Stimulated activated CD8-positive, alpha-beta memory T cell treated with anti-CD3 and anti-CD28 coated beads, Interleukin-12 subunit alpha, Interleukin-12 subunit beta, amount 100 ng/mL, for 4 hours (primary cell): ENCODE measurements around the gene OTOG.

Experiments
- DNase-seq: peaks from one replicate; pipeline ENCODE4 v3.0.0-alpha.2; 2020; ENCODE audit warnings: low read depth

OTOG gene, protein sequence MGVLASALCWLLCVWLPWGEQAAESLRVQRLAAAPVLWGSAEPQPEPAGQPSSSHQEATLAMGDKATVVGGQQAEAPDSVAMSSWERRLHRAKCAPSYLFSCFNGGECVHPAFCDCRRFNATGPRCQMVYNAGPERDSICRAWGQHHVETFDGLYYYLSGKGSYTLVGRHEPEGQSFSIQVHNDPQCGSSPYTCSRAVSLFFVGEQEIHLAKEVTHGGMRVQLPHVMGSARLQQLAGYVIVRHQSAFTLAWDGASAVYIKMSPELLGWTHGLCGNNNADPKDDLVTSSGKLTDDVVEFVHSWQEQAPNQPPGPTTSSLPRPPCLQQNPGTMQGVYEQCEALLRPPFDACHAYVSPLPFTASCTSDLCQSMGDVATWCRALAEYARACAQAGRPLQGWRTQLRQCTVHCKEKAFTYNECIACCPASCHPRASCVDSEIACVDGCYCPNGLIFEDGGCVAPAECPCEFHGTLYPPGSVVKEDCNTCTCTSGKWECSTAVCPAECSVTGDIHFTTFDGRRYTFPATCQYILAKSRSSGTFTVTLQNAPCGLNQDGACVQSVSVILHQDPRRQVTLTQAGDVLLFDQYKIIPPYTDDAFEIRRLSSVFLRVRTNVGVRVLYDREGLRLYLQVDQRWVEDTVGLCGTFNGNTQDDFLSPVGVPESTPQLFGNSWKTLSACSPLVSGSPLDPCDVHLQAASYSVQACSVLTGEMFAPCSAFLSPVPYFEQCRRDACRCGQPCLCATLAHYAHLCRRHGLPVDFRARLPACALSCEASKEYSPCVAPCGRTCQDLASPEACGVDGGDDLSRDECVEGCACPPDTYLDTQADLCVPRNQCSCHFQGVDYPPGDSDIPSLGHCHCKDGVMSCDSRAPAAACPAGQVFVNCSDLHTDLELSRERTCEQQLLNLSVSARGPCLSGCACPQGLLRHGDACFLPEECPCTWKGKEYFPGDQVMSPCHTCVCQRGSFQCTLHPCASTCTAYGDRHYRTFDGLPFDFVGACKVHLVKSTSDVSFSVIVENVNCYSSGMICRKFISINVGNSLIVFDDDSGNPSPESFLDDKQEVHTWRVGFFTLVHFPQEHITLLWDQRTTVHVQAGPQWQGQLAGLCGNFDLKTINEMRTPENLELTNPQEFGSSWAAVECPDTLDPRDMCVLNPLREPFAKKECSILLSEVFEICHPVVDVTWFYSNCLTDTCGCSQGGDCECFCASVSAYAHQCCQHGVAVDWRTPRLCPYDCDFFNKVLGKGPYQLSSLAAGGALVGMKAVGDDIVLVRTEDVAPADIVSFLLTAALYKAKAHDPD (N-terminal part only)

DNA sequence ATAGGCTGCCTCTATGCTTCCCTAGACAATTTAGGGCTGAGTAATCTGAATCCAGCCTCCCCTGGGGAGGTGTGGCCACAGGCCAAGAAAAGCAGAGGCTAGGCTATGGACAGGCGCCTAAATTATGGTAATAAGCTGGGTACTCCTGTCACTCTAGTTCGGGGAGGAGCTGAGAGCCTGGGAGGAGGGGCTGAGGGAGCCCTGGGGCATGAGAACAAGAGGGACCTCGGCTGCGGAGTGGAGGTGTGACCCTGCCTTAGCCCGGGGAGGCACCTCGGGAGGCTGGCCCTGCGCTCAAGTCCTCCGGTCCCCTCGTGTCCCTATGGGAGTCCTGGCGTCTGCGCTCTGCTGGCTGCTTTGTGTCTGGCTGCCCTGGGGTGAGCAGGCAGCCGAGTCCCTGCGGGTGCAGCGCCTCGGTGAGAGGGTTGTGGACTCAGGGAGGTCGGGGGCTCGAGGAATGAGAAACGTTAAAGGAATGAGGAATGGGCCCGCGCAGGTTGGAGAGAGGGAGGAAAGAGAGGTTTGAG is at the start of gene OTOG:
TSS of gene OTOG (plus strand) at position 209 of the 527 bp plus-strand sequence. CDS start at position 323, 114 bp downstream.
- DNase-seq = no peak

DNA sequence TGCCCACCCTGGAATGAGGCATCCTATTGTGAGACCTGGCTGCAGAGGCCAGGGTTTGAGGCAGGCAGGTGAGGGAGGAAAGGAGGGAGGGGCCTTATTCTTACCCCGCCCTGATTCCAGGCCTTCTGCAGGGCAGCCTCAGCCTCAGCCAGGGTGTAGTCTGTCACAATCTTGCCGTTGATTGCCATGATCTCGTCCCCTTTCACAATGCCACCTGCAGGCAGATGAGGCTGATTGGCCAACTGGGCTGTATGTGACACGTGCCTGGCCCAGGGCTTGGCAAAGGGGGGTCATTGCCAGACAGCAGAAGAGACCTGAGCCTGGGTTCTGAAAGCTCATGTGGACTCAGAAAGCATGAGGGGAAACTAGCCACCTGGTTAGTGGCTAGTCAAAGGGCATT is 49.0 kb upstream of the OTOG start:
- no peak for DNase-seq

DNA sequence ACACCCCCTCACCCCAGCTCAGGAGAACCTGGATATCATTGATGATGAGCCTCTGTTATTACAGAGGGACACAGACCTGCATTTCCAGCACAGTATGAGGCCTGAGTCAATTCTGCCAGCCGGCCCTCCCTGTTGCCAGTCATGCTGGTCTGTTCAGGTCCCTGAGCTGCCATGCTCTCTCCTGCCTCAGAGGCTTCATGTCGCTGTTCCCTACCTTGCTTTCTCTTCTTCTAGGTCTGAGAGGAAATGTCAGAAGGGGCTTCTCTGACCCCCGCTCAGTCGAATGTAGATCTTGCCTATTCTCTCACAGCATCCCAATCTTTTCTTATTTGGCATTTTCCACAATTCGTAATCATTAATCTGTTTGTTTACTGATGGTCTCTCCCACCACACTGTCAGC is 48.6 kb upstream of the OTOG start:
- no peak for DNase-seq

DNA sequence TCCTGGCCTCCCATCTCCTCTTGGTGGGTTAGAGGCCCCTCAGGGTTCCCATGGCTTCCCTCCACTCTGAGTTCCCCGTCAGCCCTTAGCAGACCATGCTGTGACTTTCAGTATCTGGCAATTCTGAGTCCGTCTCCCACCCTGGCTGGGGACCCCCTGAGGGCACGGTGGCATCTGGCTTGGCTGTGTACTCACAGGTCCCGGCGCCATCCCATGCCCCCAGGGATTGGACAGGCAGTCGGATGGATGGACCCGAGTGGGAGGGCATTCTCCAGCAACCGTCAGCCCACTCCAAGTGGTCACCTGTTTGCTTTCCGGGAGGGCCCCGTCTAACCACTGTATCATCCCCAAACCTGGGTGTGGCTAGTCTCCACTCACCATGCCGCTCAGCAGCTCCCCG is 46.4 kb upstream of the OTOG start:
- no peak for DNase-seq

DNA sequence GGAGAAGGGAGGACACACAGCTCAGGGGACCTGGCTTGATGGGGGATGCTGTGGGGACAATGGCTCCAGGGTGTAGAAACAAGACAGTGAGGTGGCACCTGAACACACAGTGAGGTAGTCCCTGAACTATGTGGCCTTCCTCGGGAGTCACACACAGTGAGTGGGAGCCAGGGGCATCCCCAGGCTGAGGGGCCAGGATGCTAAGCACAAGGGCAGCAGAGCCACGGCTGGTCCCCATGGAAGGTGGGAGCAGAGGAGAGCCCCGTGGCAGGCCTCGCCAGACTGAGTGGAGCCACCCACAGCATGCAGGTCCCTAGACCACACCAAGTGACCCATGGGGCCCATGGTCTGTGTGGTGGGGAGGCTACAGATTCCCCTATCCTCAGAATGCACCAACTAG is 44.4 kb upstream of the OTOG start:
- DNase-seq = no peak

DNA sequence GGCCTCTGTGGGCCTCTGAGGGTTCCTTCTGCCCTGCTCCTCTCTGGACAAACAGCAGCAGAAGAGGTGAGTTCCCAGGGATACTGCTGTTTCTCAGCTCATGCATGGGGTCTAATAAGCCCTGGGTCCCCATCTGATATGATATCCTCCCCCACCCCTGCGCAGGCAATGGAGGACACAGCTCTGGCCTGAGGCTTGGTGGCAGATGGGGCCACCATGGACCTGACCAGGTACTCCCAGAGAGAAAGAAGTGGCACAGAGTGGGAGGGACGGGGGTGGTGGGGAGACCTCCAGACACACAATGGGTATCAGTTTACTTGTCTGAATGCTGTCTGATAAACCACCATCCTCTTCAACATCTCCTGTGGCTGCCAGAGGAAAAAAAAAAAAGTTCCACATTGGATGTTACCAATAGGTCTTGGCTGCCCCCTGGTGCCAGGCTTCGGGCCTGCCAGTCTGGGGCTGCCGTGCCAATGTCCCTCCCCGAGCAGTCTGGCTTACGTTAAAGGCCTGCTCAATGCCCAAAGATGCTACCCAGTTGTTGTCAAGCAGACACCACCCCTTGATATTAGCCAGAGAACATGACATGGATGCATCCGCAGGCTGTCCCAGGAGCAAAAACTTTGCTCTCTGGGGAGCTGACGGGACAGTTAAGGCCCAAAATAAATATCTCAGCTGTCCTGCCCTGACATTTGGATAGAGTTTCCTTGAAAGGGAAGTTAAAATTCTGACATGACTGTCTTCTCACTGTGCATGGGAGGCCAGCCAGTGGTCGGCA is 42.5 kb upstream of the OTOG start:
- peak; percentile 43 for DNase-seq

DNA sequence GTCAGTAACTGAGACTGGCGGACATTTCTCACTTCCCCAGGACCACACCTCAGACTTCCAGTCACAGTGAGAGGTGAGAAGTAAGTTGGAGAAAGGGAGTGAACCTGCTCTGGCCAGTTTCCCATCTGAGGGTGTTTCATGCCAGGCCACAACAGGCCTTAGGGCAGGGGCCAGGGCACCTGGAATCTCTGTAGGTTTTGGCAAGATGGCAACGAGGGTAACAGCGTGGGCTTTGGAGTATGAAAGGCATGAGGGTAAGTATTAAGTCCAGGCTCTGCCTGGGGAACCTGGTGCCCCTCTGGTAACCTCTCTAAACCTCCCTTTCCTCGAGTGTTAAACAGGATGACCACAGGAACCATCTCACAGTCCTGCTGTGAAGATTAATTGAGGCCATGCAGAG is 41.9 kb upstream of the OTOG start:
- no peak for DNase-seq

DNA sequence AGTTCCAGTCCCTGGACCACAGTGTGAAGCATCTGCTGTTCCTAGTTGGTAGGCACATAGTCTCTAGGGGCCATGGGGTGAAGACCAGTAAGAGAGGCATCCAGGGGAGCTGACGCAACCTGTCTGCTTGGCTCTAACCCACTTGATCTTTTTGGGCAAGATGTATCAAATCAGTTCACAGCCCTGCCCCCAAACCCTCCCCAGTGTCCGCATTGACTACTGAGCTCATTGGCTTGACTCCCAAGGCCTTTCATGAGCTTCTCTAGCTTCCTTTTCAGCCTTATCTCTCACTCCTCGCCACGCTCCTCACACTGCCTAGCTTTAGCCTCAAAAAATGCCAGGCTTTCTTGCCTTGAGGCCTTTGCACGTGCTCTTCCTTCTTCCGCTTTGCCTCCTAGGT is 40.7 kb upstream of the OTOG start:
- no peak for DNase-seq

DNA sequence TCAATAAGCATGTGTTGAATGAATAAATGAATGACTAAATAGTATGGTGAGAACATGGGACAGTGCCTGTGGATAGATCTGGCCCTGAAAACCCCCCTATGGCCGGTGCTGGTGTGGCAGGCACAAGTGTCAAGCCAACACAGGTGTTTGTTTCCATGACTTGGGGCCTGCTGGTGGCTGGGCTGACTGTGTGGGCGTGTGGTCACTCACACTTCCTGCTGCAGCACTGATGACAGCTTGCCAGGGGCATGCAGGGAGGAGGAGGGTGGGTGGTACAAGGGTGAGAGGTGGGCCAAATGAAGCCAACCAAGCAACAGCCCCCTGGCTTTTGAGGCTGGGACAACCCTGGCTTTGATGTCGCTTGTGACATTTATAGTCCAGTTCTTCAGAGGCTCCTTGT is 40.1 kb upstream of the OTOG start:
- DNase-seq = no peak

DNA sequence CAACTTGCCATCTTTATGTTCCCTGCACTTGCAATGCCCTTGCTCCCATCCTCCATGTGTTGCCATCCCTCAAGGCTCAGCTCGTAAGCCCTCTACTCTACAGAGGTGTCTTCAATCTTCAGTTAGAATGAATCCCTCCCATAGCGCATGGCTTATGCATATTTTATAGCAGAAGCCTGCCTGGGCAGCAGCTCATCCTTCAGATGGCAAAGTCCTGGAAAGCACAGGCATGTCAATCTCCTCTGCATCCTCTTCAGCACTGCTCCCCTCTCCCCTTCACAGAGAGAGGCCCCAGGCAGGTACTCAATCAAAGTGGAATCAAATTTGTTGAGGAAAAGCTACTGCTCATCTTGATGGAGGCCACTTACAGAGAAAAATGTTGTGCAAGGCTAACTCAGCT is 39.3 kb upstream of the OTOG start:
- DNase-seq = no peak

DNA sequence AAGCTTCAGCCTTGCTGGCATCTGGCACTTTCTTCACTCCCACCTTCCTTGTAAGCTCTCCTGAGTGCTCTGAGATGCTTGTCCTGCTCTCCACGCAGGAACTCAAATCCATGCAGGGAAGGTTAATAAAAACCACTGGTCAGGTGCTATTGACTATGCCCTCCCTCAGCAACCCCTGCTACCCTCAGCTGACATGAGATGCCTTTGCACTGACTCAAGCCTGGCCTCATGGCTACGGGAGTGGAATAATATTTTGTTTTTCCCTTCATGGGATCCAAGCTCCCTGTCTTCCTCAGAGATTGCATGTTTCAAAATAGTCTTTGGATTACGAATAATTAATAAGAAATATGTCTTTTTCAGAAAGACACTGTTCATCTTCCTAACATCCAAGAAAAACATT is 38.8 kb upstream of the OTOG start:
- DNase-seq = no peak

DNA sequence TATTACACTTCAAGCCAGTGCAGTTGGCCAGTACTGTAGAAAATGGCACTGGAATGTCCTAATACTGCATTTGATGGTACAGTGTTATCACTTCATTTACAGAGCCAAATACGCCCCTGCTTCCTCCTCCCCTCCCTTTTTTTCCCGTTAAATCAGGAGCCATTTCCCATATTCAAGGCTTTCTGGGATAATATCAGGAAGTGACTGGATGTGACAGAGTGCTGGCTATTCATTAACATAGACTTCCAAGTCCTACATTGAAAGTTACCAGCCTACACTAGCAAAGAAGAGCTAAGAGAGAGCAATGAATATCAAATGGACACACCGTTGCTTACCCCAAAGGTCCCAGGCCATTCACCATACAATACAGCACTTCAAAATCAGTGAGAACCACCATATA is 38.3 kb upstream of the OTOG start:
- DNase-seq = no peak

DNA sequence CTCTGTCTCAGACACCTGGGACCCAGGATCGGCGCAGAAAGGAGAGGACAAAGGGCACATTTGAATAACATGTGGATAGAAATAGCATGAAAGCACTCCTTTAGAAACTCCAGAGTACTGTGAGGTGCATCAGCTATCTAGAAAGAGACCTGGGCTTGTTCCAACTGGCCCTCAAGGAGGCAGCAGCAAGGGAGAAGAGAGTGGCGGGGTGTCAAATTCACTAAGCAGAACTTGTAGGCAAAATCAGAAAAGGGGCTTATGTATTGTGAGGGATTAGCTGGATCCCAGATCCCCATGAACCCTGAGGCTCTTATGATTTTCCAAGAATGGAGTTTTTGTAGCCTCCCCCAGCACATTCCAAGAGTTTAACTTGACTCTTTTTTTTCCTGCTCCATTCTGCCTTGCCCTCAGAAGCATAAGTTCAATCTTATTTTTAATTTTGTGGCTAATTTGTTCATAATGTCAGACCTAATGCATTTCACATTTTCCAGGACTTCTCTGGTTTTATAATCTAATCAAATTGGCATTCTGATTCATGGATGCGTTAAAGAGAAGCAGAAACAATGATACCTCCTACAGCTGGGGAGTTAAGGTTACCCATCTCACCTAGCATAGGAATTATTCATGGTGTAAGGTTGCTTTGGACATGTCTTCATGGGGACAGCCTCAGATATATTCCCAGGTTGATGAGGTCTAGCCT is 36.4 kb upstream of the OTOG start:
- no peak for DNase-seq

DNA sequence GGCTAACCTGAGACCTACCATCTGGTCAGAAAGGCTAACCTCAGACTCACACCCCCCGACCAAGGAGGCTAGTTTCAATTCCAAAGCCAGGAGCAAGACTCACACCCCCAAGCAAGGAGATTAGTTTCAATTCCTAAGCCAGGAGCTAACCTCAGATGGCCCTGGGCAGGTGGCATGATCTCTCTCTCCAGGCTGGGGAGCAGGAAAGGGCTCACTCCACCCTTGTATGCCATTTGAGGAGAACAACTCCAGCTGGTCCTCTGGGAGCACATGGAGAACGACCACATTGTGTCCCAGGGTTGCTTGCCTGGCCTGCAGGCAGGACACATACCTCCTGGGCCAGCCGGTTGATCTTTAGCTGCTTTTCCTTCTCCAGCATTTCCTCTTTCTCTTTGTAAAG is 35.5 kb upstream of the OTOG start:
- DNase-seq = no peak

DNA sequence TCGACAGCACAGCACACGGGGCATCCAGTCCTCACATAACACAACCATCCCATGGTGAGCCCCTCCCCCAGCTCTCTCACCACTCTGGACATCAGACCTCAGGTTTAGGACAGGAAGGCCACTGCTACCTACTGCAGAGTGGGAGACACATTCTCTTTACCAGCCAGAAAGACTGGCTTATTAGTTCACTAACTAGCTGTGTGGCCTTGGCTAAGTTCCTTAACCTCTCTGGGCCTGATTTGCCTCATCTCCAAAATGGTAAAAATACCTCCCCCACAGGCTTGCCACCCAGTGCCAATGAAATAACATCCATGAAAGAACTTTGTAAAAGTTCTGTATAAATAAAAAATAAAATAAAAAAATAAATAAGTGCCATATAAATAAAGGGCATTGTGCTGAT is 35.0 kb upstream of the OTOG start:
- no peak for DNase-seq

DNA sequence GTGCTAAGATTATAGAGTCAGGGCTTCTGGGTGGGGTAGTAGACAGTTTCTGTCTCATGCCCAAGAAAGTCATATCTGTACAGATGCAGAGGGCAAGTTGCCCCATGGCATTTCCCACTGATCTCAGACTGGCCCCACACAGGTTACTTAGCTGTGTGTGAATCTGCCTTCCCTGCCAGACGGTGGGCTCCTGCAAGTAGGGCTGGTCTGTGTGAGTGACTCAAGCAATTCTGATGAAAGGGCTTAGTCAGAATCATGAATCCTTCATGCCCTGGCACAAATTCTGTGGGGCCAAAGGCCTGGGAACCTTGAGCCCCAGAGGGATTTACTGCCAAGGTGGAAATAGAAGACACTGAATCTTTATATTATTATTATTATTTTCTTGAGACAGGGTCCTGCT is 33.2 kb upstream of the OTOG start:
- no peak for DNase-seq

DNA sequence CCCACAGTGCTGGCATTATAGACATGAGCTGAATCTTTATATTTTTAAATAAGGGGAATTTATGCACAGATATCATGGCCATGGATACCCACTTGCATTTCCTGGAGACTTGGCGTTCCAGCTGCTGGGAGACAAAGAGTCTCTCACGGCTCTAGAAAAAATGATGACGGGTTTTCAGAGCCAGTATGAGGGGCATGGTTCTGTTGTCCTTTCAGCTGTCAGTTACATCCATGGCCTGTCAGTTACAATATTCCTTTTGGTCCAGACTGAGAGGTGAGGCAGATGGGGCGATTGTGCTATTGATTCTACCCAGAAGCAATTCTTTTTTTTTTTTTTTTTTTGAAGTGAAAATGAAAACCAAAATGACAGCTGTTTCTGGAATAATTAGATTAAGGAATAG is 32.6 kb upstream of the OTOG start:
- DNase-seq = no peak

DNA sequence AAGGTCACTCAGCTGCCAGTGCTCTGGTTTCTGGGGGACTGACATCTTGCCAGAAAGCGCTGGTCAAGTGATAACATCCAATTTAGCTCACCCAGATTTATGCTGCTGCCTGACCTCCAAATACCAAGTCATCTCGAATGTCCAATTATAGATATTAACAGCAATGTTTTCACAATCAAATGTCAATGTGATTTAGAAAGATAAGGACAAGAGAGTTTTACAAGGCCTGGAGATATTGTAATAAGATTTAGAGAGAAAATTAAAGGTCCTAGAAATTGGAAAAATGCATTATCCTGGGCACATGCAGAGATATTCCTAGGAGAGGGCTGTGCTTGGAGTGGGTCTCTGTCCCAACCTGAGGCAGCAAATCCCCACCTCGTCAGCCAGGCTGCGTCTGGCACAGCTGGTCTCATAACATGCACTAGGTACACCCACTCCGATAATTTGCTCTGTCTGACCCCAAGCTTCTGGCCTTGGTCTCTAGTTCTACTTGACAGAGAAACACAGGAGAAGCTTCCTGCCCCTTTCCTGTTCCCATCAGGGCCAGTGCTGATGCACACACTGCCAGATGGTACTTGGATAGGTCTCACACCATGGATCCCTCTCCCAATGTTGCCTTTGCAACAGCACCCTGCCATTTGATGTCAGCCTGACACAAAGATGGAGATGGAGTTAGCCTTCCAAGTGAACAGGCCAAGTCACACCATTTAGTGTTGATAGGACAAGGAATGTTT is 31.4 kb upstream of the OTOG start:
- no peak for DNase-seq

DNA sequence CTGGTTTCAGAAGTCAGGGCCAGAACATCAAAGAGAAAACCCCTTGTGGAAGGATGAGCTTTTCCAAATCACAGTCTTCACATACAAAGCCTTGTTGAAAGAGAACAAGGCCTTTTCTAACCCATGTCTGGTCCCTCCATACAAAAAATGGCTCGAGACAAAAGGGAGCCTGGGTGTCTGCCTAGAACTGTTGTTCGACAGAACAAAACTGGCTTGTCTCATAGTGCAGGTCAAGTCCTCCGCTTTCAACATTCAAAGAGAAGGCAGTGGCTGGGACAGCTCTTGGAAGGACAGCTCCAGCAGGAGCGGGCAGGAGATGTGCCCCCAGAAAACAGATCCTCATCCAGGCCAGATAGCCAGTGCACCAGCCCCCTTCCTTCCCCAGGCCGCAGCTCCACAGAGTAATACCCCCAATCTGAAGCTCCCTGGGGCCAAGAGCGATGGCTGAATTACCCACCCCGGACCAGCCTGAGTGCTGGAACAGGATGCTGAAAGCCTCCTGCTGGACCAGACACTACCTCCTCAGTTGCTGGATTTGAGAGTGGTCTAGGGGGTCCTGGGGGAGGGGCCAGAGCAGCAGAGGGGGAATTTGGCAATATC is 30.4 kb upstream of the OTOG start:
- DNase-seq = no peak

DNA sequence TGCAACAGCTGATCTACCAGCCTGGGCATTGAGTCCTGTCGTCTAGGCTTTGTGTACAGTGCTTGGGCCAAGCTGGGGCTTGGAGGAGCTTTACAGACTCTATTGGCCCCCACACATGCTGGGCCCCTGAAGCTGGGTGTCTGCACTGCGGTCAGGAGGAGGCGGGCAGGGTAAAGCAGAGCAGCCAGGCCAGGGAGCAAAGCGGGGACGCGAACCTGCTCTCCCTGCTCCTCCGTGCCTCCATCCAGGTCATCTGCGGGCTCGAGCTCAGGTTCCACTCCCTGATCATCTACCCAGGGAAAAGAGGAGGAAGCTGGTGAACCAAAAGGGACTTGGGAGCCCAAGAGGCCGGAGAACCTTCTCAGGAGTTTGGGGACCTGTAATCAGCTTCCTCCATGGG is 29.9 kb upstream of the OTOG start:
- DNase-seq = no peak
